Stimulated activated CD4-positive, alpha-beta T cell treated with anti-CD3 and anti-CD28 coated beads, Interleukin-1b, Interleukin-23, amount 100 ng/mL, for 48 hours (primary cell): Measurements from ENCODE around the gene CCDC141.
A peak's percentile ranks its signal among the peaks of the same experiment; 100 is the strongest.

Source experiments
- DNase-seq: peaks from one replicate; pipeline ENCODE4 v3.0.0-alpha.2; 2020

Gene CCDC141

GRCh38 chr2:178976351-178976750 lies 73.6 kb downstream of the CCDC141 start:
- DNase-seq = no peak

DNA sequence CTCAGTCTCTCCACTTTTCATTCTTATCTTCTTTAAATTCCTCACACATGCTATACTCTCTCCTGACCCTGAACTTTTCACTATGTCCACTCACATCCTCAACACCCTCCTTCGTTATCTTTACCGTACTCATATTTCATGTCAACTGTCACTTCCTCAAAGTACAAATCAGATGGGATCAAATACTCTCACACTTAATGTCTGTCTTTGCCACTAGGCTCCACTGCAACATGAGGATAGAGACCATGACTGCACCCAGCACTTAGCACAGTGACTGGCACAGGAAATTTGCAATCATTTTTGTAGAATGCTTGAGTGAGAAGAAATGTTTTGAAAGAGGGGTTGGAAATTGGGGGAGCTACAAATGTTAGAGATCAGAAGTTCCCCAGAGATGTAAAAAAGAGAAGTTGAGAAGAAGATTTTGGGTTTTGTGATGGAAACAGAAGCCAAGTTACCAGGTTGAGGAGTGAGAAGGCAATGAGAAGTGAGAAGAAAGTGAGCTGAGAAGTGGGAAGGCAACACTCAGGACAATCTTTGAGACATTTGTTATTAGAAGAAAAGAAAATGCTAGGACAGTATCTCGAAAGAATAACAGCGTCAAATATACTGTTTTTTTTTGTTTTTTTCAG lies 87.0 kb downstream of the CCDC141 start:
- DNase-seq = no peak

GRCh38 chr2:178962152-178962551 lies 87.8 kb downstream of the CCDC141 start:
- no peak for DNase-seq

- no peak for DNase-seq
Observed at GRCh38 chr2:178954049-178954448, 95.9 kb downstream of the CCDC141 start.

DNA sequence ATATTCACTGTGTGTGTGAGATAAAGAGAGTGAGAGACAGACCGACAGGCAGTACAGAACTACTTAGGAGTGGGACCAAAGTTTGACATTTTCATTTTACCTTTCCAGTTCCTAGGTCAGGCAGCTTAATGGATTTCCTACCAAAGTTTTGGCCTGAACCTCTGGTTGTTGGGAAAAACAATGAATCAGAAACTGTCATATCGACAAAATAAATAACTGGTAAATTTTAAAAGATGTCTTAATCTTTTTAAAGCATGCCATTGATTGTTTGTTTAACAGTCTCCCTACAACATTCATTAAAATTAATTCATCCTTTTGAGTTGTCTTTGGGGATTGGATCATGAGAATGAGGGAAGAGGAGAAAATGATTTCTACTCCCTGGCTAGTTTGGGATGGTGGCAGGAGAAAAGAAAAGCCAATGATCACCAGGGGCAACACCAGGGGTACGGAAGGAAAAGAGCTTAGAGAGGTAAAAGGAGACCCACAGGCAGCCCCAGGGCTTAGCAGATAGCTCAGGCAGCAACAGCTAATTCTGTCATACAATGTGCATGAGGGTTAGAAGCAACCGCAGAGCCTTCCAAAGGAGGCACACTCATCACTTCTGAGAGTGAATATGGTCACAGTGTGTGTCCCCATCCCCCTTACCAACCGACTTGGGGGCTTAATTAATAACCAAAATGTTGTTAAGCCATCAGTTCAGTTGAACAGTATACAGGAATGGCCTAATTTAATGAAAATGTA lies 98.5 kb downstream of the CCDC141 start:
- no peak for DNase-seq

- no peak for DNase-seq
Observed at GRCh38 chr2:178949584-178949983, 100.4 kb downstream of the CCDC141 start.

DNA sequence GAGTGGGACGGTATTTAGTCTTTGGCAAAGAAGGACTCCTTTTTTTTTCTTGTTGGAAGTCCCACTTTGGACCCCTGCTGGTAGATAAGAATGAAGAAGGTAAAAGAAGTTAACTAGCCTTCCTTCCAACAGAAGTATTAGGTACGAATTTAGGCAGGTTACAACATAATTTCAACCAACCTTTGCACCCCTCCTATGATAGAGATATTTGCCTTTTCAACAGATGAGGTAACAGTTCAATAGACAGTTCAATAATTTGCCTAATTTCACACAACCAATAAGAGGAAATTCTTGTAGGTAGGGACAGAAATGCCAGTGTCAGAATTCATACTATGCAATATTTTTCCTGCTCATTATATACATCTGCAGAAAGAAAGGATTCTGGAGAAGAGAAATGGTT lies 100.8 kb downstream of the CCDC141 start:
- DNase-seq = no peak

DNA sequence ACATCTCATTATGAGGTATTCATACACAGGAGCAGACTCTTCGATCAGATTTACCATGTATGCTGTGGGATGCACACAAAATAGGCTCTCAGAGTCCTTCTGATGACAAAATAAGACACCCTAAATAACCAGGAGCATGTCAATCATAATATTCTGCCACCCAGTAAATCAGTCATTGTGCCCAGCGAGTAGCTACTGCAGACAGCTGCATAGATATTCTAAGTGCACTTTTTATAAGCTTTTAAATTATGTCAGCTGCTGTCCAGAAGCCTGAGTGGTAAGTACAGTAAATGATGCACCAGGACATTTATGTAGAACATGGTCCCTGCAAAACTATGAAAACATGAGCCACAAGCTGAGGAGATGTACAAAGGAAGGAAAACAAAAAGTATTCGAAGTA lies 102.9 kb downstream of the CCDC141 start:
- no peak for DNase-seq

GRCh38 chr2:178946494-178946893 lies 103.4 kb downstream of the CCDC141 start:
- no peak for DNase-seq

GRCh38 chr2:178943745-178944144 lies 106.2 kb downstream of the CCDC141 start:
- no peak for DNase-seq

GRCh38 chr2:178934571-178934970 lies 115.4 kb downstream of the CCDC141 start:
- DNase-seq = no peak

GRCh38 chr2:178933493-178933892 lies 116.4 kb downstream of the CCDC141 start:
- no peak for DNase-seq

GRCh38 chr2:178928077-178928476 lies 121.9 kb downstream of the CCDC141 start:
- no peak for DNase-seq

GRCh38 chr2:178927173-178927572 lies 122.8 kb downstream of the CCDC141 start:
- DNase-seq = no peak

DNA sequence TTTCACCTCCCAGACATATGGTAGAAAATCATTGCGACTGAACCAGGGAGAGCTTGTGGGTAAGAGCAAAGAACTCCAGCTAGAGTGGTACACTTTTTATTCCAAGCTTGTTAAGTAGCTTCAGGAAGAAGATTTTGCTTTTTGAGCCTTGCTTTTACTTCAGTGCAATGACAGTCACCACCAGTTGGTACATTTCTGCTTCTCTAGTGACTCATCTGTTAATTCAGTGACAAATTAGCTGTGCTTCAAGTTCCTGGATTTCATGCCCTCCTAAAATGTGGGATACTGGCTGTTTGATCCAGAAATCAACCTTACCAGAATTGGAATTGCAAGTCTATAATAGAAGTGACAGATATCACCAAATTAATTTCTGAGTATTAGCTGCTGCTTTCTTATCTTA lies 125.1 kb downstream of the CCDC141 start:
- no peak for DNase-seq

DNA sequence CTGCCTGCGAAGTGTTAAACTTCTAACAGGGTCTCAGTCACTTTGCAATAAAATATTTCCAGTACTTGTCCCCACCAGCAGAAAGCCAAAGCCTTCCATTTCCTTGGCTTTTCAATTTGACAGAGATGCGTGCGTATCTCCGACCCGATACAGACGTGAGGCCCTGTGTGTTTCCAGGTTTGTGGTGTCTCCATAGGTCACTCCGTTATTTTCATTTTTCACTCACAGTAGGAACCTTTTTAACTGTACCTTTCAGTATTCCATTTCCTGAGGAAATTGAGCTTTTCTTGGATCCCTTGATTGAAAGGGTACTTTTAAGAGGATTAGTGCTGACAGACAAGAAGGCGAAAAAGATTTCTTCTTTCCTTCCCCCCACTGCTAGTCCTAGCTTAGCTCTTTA lies 126.4 kb downstream of the CCDC141 start:
- no peak for DNase-seq

DNA sequence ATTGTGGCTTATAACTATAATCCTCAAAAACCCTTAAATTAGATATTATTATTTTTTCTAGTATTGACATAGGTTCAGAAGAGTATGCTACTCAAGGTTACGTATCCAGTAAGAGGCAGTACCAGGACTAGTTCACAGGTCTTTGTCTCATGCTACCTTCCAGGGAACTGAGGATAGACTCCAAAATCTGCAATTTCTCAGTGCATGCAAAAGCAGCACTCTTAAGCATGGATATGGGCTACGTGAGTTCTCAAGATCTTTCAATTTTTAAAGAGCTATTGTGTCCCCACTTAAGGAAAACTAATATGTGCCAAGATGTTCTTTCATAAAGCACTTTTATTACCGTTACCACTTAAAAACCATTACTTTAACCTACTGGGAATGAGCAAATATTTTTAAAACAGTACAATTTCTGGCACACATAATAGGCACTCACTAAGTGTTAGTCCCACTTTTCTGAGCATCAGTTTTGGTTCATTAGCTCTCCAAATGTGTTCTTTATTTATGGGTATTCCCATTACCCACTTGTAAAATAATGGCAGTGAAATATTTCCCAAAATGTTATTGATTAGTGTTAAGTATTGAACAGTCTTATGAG lies 128.9 kb downstream of the CCDC141 start:
- DNase-seq = no peak

- DNase-seq = no peak
Observed at GRCh38 chr2:178917555-178917954, 132.4 kb downstream of the CCDC141 start.

GRCh38 chr2:178915423-178916173 lies 134.3 kb downstream of the CCDC141 start:
- DNase-seq = no peak

DNA sequence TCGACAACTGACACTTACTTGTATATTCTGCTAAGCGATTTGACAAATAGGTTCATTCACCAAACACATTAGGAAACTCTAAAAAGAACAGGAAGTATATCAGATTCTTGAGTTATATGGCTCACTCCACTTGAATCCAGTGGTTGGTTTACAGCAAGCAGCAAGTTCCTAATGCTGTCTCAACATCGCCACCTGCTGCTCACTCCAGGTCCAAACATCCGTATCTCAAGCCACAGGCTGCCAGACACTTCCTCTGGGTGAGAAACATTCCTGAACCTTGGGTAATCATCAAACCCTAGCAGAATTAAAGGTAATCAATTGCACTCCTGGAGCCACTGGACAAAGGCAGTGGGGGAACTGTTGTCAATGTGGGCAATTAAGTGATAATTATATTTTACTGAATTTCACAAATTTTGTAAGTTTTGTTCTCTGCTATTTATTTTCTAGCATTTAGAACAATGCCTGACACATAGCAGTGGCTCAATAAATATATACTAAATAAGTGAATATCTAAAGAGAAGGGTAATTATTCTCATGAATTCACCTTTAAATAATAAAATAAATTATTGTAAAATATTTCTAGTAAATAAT lies 135.6 kb downstream of the CCDC141 start:
- DNase-seq = peak; percentile 65

DNA sequence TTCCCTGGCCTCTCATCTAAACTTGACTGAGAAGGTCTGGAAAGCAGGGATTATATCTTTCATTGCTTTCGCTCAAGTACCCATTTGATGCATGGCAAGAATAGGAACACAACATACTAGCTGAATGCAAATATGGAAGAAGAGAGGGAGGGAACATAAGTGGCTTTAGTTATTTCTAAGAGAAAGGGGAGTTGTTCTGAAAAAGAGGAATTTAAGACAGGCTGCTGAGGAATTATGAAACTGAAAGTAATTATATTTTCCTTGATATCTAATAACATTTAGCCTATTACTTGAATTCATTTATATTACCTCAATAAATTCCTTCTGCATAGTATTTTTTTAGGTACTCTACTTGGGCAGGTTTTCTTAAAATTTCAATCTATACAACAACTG lies 136.9 kb downstream of the CCDC141 start:
- DNase-seq = no peak

DNA sequence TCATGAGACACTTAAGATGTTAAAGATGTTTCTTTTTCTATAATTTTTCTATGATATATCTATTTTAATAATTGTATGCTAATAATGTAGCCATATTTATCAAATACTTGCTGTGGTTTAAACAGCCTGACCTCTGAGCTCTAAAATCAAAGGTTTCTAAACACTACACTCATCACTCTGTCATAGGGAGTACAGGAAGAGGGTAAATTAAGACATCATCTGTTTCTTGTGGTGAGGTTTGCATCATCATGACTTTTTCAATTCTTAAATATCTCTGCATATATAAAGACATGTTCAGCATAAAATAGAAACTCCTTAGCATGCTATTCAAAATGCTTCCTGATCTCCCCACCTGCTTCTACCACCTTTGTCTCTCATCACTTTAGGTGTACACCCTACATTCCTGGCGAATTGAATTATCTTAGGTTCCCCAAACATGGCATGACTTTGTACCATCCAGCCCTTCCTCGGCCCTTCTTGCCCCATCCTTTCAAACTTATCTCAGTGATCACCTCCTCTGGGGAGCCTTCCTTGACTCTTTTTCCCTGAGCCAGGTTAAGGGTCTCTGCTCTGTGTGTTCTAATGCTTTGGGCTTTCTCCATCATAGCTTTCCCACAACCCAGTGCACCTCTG lies 137.4 kb downstream of the CCDC141 start:
- no peak for DNase-seq

GRCh38 chr2:178911039-178911438 lies 138.9 kb downstream of the CCDC141 start:
- no peak for DNase-seq
